Activated T-cell treated with anti-CD3 and anti-CD28 coated beads, Interleukin-2, amount 50 U/mL, for 48 hours (primary cell): Measurements from ENCODE around the gene SUPT20HL2.
"Not testable (repeated sequence)": the region's sequence is repeated elsewhere in the genome, so short reads cannot be mapped to it uniquely, and the experiment has no call there.

Experiments
- DNase-seq, 2 experiments: peaks; one replicate each; pipeline ENCODE4 v3.0.0-alpha.2; 2020

Gene SUPT20HL2

DNA sequence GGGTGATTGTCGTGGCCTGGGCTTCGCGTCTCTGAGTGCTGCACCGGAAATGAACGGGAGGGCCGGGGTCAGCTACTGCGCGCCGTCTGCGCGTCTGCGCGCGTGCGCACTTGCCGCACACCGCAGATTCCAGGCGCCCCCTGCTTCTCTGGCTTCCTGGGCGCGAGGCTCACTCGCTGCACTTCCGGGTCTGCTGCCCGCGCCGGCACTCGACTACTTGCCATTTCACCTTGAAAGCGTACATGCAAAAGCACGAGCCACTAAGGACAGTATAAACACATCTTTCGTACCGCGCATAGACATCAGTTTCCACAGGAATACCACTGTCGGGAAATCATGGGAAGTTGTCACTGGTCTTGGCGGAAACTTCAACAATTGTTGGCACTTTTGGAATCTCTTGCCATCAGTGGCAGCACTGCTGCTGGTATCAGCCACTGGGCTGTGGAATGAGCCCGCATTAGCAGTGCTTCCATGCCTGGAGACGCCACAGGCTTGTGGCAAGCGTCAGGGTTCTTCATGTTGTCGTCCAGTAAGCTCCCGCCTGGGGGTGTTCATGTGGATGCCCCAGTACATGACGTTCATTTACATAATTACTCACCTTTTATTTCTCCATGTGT, at the start of gene SUPT20HL2:
TSS of gene SUPT20HL2 (minus strand) at position 51 of the 617 bp plus-strand sequence. CDS start 754 bp downstream, outside the sequence.
- DNase-seq, result no peak

DNA sequence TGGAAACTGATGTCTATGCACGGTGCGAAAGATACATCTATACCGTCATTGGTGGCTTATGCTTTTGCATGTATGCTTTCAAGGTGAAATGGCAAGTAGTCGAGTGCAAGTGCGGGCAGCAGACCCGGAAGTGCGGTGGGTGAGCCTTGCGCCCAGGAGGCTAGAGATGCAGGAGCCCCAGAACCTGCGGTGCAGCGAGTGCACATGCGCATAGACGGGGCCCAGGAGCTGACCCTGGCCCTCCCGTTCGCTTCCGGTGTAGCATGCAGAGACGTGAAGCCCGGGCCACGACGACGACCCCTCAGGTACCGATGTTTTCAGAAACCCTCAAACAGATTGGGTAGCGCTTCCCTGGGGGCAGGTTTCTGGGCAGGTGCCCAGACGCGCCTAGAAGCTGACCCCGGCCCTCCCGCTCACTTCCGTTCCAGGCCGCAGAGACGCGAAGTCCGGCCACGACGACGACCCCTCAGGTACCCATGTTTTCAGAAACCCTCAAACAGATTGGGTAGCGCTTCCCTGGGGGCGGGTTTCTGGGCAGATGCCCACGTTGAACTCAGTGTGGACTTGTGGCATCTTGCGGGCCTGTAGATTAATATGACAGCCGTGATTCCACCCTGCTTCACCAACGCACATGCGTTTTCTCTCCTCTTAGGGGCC, 48.3 kb upstream of the SUPT20HL2 start:
- DNase-seq, result not testable (repeated sequence)

DNA sequence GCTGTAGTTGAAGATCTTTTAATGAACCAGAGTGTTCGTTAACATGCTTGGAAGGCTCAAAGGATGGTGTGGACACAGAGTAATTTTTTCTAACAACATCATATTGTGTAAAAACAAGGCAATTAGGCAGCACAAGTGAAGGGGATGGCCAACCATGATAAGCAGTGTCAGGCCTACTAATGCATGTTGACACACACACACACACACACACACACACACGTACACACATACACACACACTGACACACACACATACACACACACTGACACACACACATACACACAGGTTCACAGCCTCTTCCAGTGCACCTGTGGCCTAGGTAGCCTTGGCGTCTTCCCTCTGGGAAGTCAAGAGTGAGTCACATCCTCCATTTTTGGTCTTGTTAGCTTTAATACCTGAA, 46.4 kb upstream of the SUPT20HL2 start, which contains the start of gene SUPT20HL1:
TSS of gene SUPT20HL1 (plus strand) at position 368 of the 400 bp plus-strand sequence. CDS start 2,122 bp downstream, outside the sequence.
- no peak for DNase-seq

- DNase-seq, result no peak
Measured at GRCh38 chrX:24357106-24357505, 43.2 kb upstream of the SUPT20HL2 start.

- DNase-seq, result no peak
Measured at GRCh38 chrX:24355095-24355494, 41.2 kb upstream of the SUPT20HL2 start.

DNA sequence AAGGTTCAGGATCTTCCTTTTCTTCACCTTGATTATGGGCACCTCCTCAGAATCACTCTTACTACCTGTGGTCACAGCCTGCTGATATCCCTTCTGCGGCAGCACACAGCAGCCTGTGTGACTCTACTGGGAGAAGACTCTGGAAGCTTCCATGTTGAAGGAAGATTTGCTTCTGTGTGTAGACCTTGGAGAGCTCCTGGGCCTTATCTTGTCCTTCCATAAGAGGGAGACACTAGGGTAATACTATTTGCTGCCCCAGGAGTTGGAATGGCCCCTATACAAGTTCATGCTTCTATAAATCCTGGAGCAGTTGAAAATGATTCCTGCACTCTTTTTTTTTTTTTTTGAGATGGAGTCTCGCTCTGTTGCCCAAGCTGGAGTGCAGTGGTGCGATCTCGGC, 36.3 kb upstream of the SUPT20HL2 start:
- no peak for DNase-seq

GRCh38 chrX:24347881-24348280, 34.0 kb upstream of the SUPT20HL2 start:
- DNase-seq, result no peak

DNA sequence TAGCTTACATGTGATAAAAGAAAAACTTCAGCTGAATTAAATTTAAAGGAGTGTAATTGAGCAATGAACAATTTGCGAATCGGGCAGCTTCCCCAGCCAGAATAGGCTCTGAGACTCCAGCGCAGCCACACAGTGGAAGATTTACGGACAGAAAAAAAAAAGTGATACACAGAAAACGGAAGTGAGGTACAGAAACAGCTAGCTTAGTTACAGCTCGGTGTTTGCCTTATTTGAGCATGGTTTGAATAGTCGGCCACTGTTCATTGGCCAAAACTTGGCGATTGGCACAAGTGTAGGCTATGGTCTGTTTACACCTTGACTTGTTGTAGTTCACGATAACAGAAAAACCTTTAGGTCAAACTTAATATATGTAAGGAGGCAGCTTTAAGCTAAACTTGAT, 29.9 kb upstream of the SUPT20HL2 start:
- DNase-seq, result no peak

- no peak for DNase-seq
Measured at GRCh38 chrX:24341795-24342194, 27.9 kb upstream of the SUPT20HL2 start.

- no peak for DNase-seq
Measured at GRCh38 chrX:24340501-24340900, 26.6 kb upstream of the SUPT20HL2 start.

DNA sequence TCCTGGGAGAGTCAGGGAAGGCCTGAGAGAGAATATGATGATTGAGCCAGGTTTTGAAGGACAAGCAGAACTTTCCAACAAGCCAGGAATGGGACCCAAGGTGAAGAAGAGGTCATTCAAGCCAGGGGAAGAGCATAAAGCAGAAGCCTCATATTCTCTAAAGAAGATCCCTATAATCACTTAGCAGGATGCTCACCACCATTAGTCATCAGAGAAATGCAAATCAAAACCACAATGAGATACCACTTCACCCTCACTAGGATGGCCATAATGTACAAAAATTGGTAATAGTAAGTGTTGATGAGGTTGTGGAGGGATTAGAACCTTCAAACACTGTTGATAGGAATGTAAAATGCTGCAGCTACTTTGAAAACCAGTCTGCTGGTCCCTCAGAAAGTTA, 26.0 kb upstream of the SUPT20HL2 start:
- DNase-seq, result no peak

DNA sequence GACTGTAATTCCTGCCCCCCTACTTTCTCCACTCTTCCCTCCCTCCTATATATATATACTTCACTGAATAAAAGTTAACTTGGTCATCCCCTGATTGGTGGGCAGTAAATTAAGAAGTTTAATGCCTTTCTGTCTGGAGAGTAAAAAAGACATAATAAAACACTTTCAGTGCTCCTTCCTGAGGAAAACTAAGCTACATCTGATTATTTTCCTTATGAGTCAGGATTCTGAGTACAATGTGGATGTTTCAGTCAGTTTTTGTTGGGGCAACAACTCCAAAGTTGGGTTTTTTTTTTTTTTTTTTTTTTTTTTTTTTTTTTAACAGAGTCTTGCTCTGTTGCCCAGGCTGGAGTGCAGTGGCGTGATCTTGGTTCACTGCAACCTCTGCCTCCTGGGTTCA, 22.0 kb upstream of the SUPT20HL2 start:
- DNase-seq, result no peak

- no peak for DNase-seq
Measured at GRCh38 chrX:24334461-24334860, 20.6 kb upstream of the SUPT20HL2 start.

DNA sequence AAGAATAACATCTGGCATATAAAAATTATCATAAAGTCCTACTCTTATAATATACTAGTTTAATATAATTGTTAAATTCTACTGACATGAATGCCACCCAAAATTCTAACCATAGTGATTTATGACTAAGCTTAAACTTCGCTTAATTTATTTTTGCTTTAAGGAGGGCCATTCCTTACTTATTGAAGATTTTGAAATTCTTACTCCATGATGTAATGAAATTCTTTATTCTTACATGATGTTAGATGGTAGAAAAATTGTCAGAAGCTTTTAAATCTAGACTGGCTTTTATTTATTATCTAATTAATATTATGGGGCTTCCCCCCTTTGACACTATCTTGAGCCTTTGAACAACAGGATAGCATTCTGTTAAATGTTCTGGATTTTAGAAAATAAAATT, 19.5 kb upstream of the SUPT20HL2 start:
- DNase-seq, result no peak

DNA sequence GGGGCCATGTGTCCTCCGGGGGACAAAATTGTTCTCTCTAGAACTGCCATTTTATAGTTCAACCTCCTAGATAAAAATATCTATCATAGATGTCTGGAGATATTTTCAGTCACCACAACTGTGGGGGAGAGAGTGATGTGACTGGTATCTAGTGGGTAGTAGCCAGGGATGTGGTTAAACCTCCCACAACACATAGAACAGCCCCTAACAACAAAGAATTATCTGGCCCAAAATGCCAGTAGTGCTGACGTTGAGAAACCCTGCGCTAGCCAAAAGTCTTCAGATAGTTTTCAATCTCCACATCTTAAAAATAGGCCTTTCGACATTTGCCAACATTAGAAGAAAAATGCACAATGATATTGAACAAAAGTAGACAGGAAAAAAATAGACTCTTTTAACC, 19.0 kb upstream of the SUPT20HL2 start:
- no peak for DNase-seq

DNA sequence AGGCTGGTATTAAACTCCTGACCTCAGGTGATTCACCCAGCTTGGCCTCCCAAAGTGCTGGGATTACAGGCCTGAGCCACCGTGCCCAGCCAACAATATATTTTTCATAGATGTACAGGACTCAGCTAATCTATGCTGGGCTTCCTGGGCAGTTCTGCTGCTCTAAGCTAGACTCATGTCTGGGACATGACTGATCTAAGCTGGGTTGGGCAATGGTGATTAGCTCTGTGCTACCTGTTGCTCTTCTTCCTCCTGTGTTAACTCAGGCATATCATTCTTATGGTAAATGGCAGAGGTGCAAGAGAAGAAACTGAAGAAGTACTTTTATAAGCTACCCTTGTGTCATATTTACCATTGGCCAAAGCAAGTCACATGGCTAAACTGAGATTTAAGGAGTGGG, 11.4 kb upstream of the SUPT20HL2 start:
- DNase-seq, result no peak

GRCh38 chrX:24321741-24322395, 8.0 kb upstream of the SUPT20HL2 start:
- DNase-seq, result no peak

DNA sequence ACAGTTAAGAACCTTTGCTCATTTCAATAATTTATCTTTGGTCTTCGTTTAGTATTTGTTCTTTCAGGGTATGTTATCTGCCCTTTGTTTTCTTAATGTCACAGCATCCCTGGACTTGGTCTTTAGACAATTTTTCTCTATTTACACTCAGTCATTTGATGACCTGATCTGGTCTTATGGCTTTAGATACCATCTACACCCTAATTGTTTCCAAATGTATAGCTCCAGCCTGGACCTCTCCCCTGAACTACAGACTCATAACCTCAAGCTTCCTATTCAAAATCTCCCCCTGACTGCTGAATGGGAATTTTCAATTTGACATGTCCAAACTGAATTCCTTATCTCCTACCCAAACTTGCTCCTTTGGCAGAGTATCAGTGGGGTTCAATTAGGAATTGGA, 3.7 kb upstream of the SUPT20HL2 start:
- no peak for DNase-seq

DNA sequence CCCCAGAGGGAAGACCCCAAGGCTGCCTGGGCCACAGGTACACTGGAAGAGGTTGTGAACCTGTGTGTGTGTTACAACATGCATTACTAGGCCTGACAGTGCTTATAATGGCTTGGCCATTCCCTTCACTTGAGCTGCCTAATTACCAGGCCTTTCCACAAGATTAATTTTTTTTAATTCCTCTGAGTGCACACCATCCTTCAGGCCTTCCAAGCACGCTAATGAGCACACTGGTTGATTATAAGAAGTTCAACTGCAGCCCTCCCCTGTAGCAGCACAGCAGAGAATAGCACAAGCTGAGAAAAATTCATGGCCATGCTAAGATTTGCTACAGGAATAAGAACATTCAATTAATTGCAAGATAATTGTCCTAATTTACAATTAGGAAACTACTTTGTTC, 2.2 kb upstream of the SUPT20HL2 start:
- DNase-seq, result no peak

- DNase-seq, result not testable (repeated sequence)
Measured at GRCh38 chrX:24312249-24312607, 1.6 kb downstream of the SUPT20HL2 start.

GRCh38 chrX:24311507-24312248, 2.2 kb downstream of the SUPT20HL2 start:
- DNase-seq, result not testable (repeated sequence)

DNA sequence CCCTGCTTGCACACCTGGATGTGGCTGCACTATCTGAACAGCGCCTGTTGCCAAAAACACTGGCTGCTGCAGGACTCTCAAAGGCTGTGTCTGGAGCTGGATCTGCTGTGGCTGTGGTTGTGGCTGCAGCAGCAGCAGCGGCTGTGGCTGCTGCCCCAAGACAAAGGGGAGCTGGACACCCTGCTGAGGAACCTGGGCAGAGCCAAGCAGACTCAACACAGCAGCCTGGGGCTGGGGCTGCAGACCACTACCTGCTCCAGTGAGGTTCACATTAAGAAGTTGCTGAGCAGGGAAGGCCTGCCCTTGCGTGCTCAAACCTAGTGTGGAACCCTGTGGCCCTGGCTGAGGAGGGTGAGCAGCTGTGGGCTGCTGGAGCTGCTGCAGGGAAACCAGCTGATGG, 3.0 kb downstream of the SUPT20HL2 start:
- DNase-seq, result not testable (repeated sequence)

DNA sequence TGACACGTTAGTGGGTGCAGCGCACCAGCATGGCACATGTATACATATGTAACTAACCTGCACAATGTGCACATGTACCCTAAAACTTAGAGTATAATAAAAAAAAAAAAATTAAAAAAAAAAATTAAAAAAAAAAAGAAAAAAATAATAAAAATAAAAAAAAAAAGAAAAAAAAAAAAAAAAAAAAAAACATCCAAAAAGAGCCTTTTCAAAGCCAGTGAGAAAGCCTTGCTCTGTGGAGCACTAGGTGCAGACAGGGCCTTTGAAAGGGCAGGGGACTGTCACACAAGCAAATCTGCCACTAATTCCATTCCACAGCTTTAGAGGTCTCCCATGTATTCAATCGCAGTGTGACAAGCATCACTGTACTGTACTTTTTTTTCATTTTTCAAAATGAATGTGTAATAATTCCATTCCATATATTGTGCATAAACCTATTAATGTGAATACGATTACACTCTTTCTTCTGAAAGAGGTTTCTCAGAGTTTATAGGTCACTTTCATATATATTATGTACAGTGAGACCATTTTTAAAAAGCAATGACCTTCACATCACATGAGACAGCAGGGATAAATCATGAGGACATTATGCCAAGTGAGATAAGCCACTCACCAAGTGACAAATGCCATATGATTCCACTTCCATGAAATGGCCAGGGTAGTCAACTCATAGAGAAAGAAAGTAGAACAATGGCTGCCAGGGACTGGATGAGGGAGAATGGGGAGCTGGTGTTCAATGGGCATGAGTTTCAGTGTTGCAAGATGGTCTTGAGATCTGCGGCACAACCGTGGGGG, 4.1 kb downstream of the SUPT20HL2 start:
- DNase-seq, result not testable (repeated sequence)
